ENCODE data around the gene SCGB2A2.

Gene SCGB2A2

GRCh38 chr11:62307950-62308349 lies 38.0 kb downstream of the SCGB2A2 start:
- no peak for TF ChIP-seq POLR2AphosphoS5 (IDR thresholded peaks at IDR 0.05; ENCODE audit: low read depth, low read length)
- TF ChIP-seq TAF1 (IDR thresholded peaks at IDR 0.05; ENCODE audit: borderline replicate concordance, low read depth, low read length) = no peak
- TF ChIP-seq POLR2A (IDR thresholded peaks at IDR 0.05; ENCODE audit: low read depth, low read length) = no peak
- DNase-seq (ENCODE audit: insufficient read length) (no peak), FAIRE-seq (no peak)

GRCh38 chr11:62309991-62310390 lies 40.0 kb downstream of the SCGB2A2 start:
- DNase-seq (ENCODE audit: insufficient read length) = no peak
- FAIRE-seq = no peak
- no peak for TF ChIP-seq POLR2AphosphoS5 (IDR thresholded peaks at IDR 0.05; ENCODE audit: low read depth, low read length)
- TF ChIP-seq TAF1 (IDR thresholded peaks at IDR 0.05; ENCODE audit: borderline replicate concordance, low read depth, low read length) = no peak
- no peak for TF ChIP-seq POLR2A (IDR thresholded peaks at IDR 0.05; ENCODE audit: low read depth, low read length)

GRCh38 chr11:62315431-62315830 lies 45.5 kb downstream of the SCGB2A2 start:
- TF ChIP-seq POLR2A (IDR thresholded peaks at IDR 0.05; ENCODE audit: low read depth, low read length) (no peak), TAF1 (IDR thresholded peaks at IDR 0.05; ENCODE audit: borderline replicate concordance, low read depth, low read length) (no peak), POLR2AphosphoS5 (IDR thresholded peaks at IDR 0.05; ENCODE audit: low read depth, low read length) (no peak)
- no peak for FAIRE-seq
- DNase-seq (ENCODE audit: insufficient read length) = no peak

GRCh38 chr11:62322524-62322923 lies 52.6 kb downstream of the SCGB2A2 start:
- TF ChIP-seq POLR2A (IDR thresholded peaks at IDR 0.05; ENCODE audit: low read depth, low read length) (no peak), POLR2AphosphoS5 (IDR thresholded peaks at IDR 0.05; ENCODE audit: low read depth, low read length) (no peak), TAF1 (IDR thresholded peaks at IDR 0.05; ENCODE audit: borderline replicate concordance, low read depth, low read length) (no peak)
- no peak for DNase-seq (ENCODE audit: insufficient read length)
- no peak for FAIRE-seq
